Spleen (tissue), 11 donors: Measurements from ENCODE around the gene FAH. TPM values are rescaled to one million over a fixed set of nuclear protein-coding genes. Genes with fewer than 3 reads are reported as not detected.
A peak's percentile ranks its signal among the peaks of the same experiment; 100 is the strongest.

ENCODE experiments used
- DNase-seq: peaks from one replicate; pipeline ENCODE4 v3.0.0-alpha.2; 2020
- H3K27ac ChIP-seq, 8 donors: fragments of 200-600 bp; sonication (generic) in 7 of 8; 1 replicate in 4 of 8; 2 replicates in 4 of 8; pipeline versions ENCODE4 v1.5.0 to v1.8.0; 2016 to 2021; ENCODE audit warnings: inconsistent platforms in 4 of 8, mild to moderate bottlenecking in 4 of 8, moderate library complexity in 1 of 8
- H3K27me3 ChIP-seq, 7 donors: fragments of 200-600 bp; sonication (generic) in 6 of 7; replicated peaks in 1 of 7; 1 replicate in 4 of 7; 2 replicates in 3 of 7; pipeline versions ENCODE4 v1.5.0 to v1.8.0; 2016 to 2021; ENCODE audit warnings: inconsistent platforms in 3 of 7, mild to moderate bottlenecking in 1 of 7
- H3K36me3 ChIP-seq, 6 donors: fragments of 200-600 bp; sonication (generic) in 5 of 6; 1 replicate in 4 of 6; 2 replicates in 2 of 6; pipeline versions ENCODE4 v1.5.0 to v1.8.0; 2016 to 2021; ENCODE audit warnings: inconsistent platforms in 2 of 6
- H3K4me1 ChIP-seq, 6 donors: fragments of 200-600 bp; sonication (generic) in 5 of 6; 1 replicate in 3 of 6; 2 replicates in 3 of 6; pipeline versions ENCODE4 v1.5.0 to v1.8.0; 2016 to 2021; ENCODE audit warnings: inconsistent platforms in 3 of 6
- H3K4me3 ChIP-seq, 8 donors: fragments of 200-600 bp; sonication (generic) in 7 of 8; 1 replicate in 4 of 8; 2 replicates in 4 of 8; pipeline versions ENCODE4 v1.5.0 to v1.8.0; 2016 to 2021; ENCODE audit warnings: inconsistent platforms in 4 of 8, mild to moderate bottlenecking in 4 of 8, moderate library complexity in 2 of 8
- H3K9me3 ChIP-seq, 8 donors: fragments of 200-600 bp; sonication (generic) in 7 of 8; 1 replicate in 4 of 8; 2 replicates in 4 of 8; pipeline versions ENCODE4 v1.5.0 to v1.8.0; 2016 to 2021; ENCODE audit warnings: inconsistent platforms in 4 of 8
- CTCF ChIP-seq, 11 experiments: fragments of 200-600 bp in 7 of 11; fragments of 450-650 bp in 4 of 11; sonication (generic) in 4 of 11; IDR thresholded peaks in 8 of 11; conservative IDR thresholded peaks in 3 of 11; 1 replicate in 7 of 11; 2 replicates in 4 of 11; pipeline versions ENCODE4 v1.4.0 to v1.8.0; 2016 to 2021; ENCODE audit warnings: antibody characterized with exemption in 11 of 11, inconsistent platforms in 4 of 11, mild to moderate bottlenecking in 1 of 11
- POLR2A ChIP-seq, 3 donors: fragments of 450-650 bp; IDR thresholded peaks; one replicate each; pipeline ENCODE4 v1.5.1; 2017; ENCODE audit warnings: antibody characterized with exemption in 3 of 3, mild to moderate bottlenecking in 1 of 3
- POLR2AphosphoS5 ChIP-seq, 3 donors: sonication (generic); formaldehyde crosslinking; IDR thresholded peaks; one replicate each; pipeline ENCODE4 v1.5.1; 2017; ENCODE audit warnings: antibody characterized with exemption in 3 of 3
- WGBS, 5 donors: extraction: QIAGEN DNeasy Blood & Tissue Kit in 3 of 5; methylation state at CpG; one replicate each; pipeline versions ENCODE4 v1.1.5 to v1.1.7; 2013 to 2018; 5-methylcytosine and 5-hydroxymethylcytosine counted together
- intact Hi-C: fragments of 100-400 bp; cut with DNase I; formaldehyde crosslinking; loops from one replicate; pipeline ENCODE4 v1.15.0; 2023; ENCODE audit warnings: low total_unique reads
- polyA plus RNA-seq, 3 donors: library from polyadenylated mRNA; stranded (reverse); fragments of 200-250 nt; gene quantifications; one replicate each; pipeline ENCODE4 v1.2.1, GENCODE V29; 2013
- total RNA-seq, 7 donors: library from RNA; depleted of rRNA in 3 of 7; stranded (reverse); fragments of >200 nt in 3 of 7; fragmentation: NEBNext Ultra II Directional in 4 of 7; extraction: Animal tissue kit (Norgen Biotek cat#: 25700) in 4 of 7; gene quantifications; one replicate each; pipeline versions ENCODE4 v1.1.0 to v1.2.1, GENCODE V29; 2016 to 2021
- donor health status: healthy with polysubstance abuse.
- donor health status: DM: no; HTN: no; CAD: no; lungs with moderate emphysema.
- donor health status: DM: no; HTN: no; CAD: no.
- donor health status: Bipolar disorder and iron deficiency.
- donor health status: healthy.
- donor health status: DM: no; HTN: no; CAD: no.
- donor health status: DM: yes; HTN: yes; CAD: no.

The FAH gene
- total and polyA plus RNA-seq, 10 donors: 8.5 to 33.1 (median 21.2) TPM

GRCh38 chr15:80233581-80233980 is 80.8 kb downstream of the FAH start:
- H3K4me1 ChIP-seq: no peaks in the 10 kb centered on the region
- no peak overlapping the region for H3K27ac ChIP-seq
- intact Hi-C loops: no loop called here
- TF ChIP-seq POLR2AphosphoS5 (IDR thresholded peaks at IDR 0.05) (no peak), CTCF (IDR thresholded peaks at IDR 0.05 in 8 of 11, conservative IDR thresholded peaks at IDR 0.05 in 3 of 11) (no peak), POLR2A (IDR thresholded peaks at IDR 0.05) (no peak)
- 58 to 71% (median 66%) methylated on average over 6 to 9 of the region's 9 CpGs for WGBS, 5 donors
- H3K9me3 ChIP-seq: no peaks in the 10 kb centered on the region
- H3K36me3 ChIP-seq: no peaks in the 10 kb centered on the region
- H3K27me3 ChIP-seq: peaks cover 0 to 77% (median 0%) of the 10 kb centered on the region in 7 donors
- DNase-seq: no peak
- H3K4me3 ChIP-seq: no peak overlapping the region

GRCh38 chr15:80234883-80235282 is 82.1 kb downstream of the FAH start:
- WGBS, 5 donors: 62 to 83% (median 72%) methylated on average over 2 to 4 of the region's 4 CpGs
- no peaks in the 10 kb centered on the region for H3K9me3 ChIP-seq
- intact Hi-C loops: no loop called here
- peak in 9 of 11 experiments; percentile 15 to 58 (median 44) for TF ChIP-seq CTCF (IDR thresholded peaks at IDR 0.05 in 8 of 11, conservative IDR thresholded peaks at IDR 0.05 in 3 of 11)
- TF ChIP-seq POLR2AphosphoS5 (IDR thresholded peaks at IDR 0.05): no peak
- no peak for TF ChIP-seq POLR2A (IDR thresholded peaks at IDR 0.05)
- peaks cover 0 to 82% (median 4%) of the 10 kb centered on the region in 7 donors for H3K27me3 ChIP-seq
- no peaks in the 10 kb centered on the region for H3K4me1 ChIP-seq
- no peak overlapping the region for H3K4me3 ChIP-seq
- H3K36me3 ChIP-seq: no peaks in the 10 kb centered on the region
- H3K27ac ChIP-seq: no peak overlapping the region
- no peak for DNase-seq

Other genes with a start within 250 kb of the FAH start
- 100 to 1,000 TPM in 2 of 7 donors, 10 to 100 TPM in 5; 34.4 to 180 (median 69.7) TPM for gene BCL2A1, start 181.8 kb upstream of the FAH start, total RNA-seq
- gene BCL2A1, start 181.8 kb upstream of the FAH start, polyA plus RNA-seq: 10 to 100 TPM; 47.2 to 55.5 (median 52.9) TPM
- 100 to 1,000 TPM in 3 of 7 donors, 10 to 100 TPM in 4; 71.6 to 154 (median 90.5) TPM for gene ZFAND6, start 93.3 kb upstream of the FAH start, total RNA-seq
- gene ZFAND6, start 93.3 kb upstream of the FAH start, polyA plus RNA-seq: 100 to 1,000 TPM in 1 of 3 donors, 10 to 100 TPM in 2; 68.0 to 108 (median 81.7) TPM
- 1 to 10 TPM in 6 of 7 donors, under 1 TPM in 1; 0.20 to 5.2 (median 3.3) TPM for gene CTXND1, start 99.2 kb downstream of the FAH start, total RNA-seq
- gene CTXND1, start 99.2 kb downstream of the FAH start, polyA plus RNA-seq: 1 to 10 TPM in 1 of 3 donors, under 1 TPM in 2; 0.32 to 1.6 (median 0.65) TPM